ENCODE data around the gene SPATA21. TPM values are rescaled to one million over a fixed set of nuclear protein-coding genes. Genes with fewer than 3 reads are reported as not detected.

SPATA21 gene
- total and polyA plus RNA-seq, 4 donors, result 0.08 to 0.42 TPM; not detected in 2

DNA sequence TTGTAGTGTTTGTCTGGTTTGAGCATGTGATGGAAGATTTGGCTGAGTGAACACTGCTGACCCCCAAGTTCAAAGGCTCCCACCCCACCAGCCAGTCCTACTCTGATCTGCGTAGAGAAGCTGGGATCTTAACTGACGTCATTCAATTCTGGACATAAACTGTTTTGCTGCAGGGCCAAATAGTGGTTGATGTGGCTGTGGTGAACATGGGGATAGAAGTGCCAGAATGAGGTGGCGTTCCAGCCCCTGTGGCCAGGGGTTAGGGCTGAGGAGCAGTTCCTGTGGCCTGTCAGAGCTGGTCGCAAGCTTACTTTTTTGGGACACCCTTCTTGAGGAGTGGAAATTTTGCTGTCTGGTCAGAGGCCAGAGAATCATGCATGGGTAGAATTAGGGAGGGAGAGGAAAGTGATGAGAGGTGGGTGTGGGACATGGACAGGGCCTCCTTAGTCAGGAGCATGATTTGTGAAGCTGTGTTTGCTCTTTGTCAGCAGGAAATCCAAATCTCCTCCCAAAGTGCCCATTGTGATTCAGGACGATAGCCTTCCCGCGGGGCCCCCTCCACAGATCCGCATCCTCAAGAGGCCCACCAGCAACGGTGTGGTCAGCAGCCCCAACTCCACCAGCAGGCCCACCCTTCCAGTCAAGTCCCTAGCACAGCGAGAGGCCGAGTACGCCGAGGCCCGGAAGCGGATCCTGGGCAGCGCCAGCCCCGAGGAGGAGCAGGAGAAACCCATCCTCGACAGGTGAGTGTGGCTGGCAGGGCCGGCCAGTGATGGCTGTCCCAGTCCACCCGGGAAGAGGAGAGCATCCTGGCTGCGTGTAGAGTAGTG lies 44.3 kb downstream of the SPATA21 start:
- Histone ChIP-seq H3K4me3 (ENCODE audit: low read depth in 1 of 3, low read length in 3 of 3) (no peak overlapping the region), H3K27me3 (ENCODE audit: control insufficient read depth in 4 of 4, insufficient read depth in 4 of 4, low read length in 3 of 4) (no peaks in the 10 kb centered on the region), H3K4me1 (ENCODE audit: control insufficient read depth in 4 of 4, insufficient read depth in 4 of 4, low read length in 3 of 4) (peaks cover 0 to 10% (median 6%) of the 10 kb centered on the region in 4 donors), H3K9me3 (ENCODE audit: control insufficient read depth in 4 of 4, low read length in 3 of 4) (no peaks in the 10 kb centered on the region), H3K9ac (ENCODE audit: low read depth in 1 of 2, low read length in 2 of 2) (no peak overlapping the region), H3K27ac (ENCODE audit: low read depth in 1 of 2, low read length in 2 of 2) (no peak overlapping the region), H3K36me3 (ENCODE audit: control insufficient read depth in 4 of 4, insufficient read depth in 3 of 4, low read depth in 1 of 4, low read length in 3 of 4) (peaks cover 14 to 30% (median 22%) of the 10 kb centered on the region in 4 donors)
- no peak for DNase-seq (ENCODE audit: low spot score)
- no peak for TF ChIP-seq TAF1 (conservative IDR thresholded peaks at IDR 0.05)
- TF ChIP-seq, protein P1, sequence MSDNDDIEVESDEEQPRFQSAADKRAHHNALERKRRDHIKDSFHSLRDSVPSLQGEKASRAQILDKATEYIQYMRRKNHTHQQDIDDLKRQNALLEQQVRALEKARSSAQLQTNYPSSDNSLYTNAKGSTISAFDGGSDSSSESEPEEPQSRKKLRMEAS (IDR thresholded peaks at IDR 0.05), result no peak
- TF ChIP-seq, protein P2, sequence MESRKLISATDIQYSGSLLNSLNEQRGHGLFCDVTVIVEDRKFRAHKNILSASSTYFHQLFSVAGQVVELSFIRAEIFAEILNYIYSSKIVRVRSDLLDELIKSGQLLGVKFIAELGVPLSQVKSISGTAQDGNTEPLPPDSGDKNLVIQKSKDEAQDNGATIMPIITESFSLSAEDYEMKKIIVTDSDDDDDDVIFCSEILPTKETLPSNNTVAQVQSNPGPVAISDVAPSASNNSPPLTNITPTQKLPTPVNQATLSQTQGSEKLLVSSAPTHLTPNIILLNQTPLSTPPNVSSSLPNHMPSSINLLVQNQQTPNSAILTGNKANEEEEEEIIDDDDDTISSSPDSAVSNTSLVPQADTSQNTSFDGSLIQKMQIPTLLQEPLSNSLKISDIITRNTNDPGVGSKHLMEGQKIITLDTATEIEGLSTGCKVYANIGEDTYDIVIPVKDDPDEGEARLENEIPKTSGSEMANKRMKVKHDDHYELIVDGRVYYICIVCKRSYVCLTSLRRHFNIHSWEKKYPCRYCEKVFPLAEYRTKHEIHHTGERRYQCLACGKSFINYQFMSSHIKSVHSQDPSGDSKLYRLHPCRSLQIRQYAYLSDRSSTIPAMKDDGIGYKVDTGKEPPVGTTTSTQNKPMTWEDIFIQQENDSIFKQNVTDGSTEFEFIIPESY (IDR thresholded peaks at IDR 0.05), result no peak
- TF ChIP-seq FOXA2 (IDR thresholded peaks at IDR 0.05), result no peak
- TF ChIP-seq RAD21 (IDR thresholded peaks at IDR 0.05), result no peak
- no peak for TF ChIP-seq GABPA (IDR thresholded peaks at IDR 0.05 in 1 of 2, conservative IDR thresholded peaks at IDR 0.05 in 1 of 2)
- TF ChIP-seq JUND (IDR thresholded peaks at IDR 0.05), result no peak
- TF ChIP-seq NR2F2 (IDR thresholded peaks at IDR 0.05), result no peak
- no peak for TF ChIP-seq RXRA (IDR thresholded peaks at IDR 0.05)
- TF ChIP-seq, protein P3, sequence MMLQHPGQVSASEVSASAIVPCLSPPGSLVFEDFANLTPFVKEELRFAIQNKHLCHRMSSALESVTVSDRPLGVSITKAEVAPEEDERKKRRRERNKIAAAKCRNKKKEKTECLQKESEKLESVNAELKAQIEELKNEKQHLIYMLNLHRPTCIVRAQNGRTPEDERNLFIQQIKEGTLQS (IDR thresholded peaks at IDR 0.05), result no peak
- TF ChIP-seq, protein P4, sequence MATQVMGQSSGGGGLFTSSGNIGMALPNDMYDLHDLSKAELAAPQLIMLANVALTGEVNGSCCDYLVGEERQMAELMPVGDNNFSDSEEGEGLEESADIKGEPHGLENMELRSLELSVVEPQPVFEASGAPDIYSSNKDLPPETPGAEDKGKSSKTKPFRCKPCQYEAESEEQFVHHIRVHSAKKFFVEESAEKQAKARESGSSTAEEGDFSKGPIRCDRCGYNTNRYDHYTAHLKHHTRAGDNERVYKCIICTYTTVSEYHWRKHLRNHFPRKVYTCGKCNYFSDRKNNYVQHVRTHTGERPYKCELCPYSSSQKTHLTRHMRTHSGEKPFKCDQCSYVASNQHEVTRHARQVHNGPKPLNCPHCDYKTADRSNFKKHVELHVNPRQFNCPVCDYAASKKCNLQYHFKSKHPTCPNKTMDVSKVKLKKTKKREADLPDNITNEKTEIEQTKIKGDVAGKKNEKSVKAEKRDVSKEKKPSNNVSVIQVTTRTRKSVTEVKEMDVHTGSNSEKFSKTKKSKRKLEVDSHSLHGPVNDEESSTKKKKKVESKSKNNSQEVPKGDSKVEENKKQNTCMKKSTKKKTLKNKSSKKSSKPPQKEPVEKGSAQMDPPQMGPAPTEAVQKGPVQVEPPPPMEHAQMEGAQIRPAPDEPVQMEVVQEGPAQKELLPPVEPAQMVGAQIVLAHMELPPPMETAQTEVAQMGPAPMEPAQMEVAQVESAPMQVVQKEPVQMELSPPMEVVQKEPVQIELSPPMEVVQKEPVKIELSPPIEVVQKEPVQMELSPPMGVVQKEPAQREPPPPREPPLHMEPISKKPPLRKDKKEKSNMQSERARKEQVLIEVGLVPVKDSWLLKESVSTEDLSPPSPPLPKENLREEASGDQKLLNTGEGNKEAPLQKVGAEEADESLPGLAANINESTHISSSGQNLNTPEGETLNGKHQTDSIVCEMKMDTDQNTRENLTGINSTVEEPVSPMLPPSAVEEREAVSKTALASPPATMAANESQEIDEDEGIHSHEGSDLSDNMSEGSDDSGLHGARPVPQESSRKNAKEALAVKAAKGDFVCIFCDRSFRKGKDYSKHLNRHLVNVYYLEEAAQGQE (IDR thresholded peaks at IDR 0.05), result no peak
- no peak for TF ChIP-seq SP1 (IDR thresholded peaks at IDR 0.05)
- no peak for TF ChIP-seq HNF4G (IDR thresholded peaks at IDR 0.05)
- no peak for TF ChIP-seq EGR1 (IDR thresholded peaks at IDR 0.05; ENCODE audit: low read depth in 2 of 2)
- TF ChIP-seq, protein P5, sequence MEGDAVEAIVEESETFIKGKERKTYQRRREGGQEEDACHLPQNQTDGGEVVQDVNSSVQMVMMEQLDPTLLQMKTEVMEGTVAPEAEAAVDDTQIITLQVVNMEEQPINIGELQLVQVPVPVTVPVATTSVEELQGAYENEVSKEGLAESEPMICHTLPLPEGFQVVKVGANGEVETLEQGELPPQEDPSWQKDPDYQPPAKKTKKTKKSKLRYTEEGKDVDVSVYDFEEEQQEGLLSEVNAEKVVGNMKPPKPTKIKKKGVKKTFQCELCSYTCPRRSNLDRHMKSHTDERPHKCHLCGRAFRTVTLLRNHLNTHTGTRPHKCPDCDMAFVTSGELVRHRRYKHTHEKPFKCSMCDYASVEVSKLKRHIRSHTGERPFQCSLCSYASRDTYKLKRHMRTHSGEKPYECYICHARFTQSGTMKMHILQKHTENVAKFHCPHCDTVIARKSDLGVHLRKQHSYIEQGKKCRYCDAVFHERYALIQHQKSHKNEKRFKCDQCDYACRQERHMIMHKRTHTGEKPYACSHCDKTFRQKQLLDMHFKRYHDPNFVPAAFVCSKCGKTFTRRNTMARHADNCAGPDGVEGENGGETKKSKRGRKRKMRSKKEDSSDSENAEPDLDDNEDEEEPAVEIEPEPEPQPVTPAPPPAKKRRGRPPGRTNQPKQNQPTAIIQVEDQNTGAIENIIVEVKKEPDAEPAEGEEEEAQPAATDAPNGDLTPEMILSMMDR (IDR thresholded peaks at IDR 0.05; ENCODE audit: low read depth, low read length, missing input control), result no peak
- no peak for TF ChIP-seq HNF4A (conservative IDR thresholded peaks at IDR 0.05)
- no peak for TF ChIP-seq YY1 (IDR thresholded peaks at IDR 0.05)
- WGBS, result 86% methylated on average over 21 of the region's 21 CpGs
